ENCODE results near the gene WDR5. TPM values are rescaled to one million over a fixed set of nuclear protein-coding genes. Genes with fewer than 3 reads are reported as not detected.

Gene WDR5
- total RNA-seq, 1 donor from 2014 or later = 17.7 TPM

- peaks cover 54% of the 10 kb centered on the region for H3K4me1 ChIP-seq
- DNase-seq = no peak
- H3K27ac ChIP-seq (replicated peaks) = peak overlapping the region; percentile 97
- H3K36me3 ChIP-seq = peaks cover 16% of the 10 kb centered on the region
- no peak for TF ChIP-seq CTCF (IDR thresholded peaks at IDR 0.05; ENCODE audit: borderline replicate concordance)
- intact Hi-C loops (cut with micrococcal nuclease) = no loop called here
- H3K4me3 ChIP-seq = peak overlapping the region; percentile 99
- H3K27me3 ChIP-seq (ENCODE audit: low read depth) = no peaks in the 10 kb centered on the region
- no peaks in the 10 kb centered on the region for H3K9me3 ChIP-seq (replicated peaks)
Measured at GRCh38 chr9:134136118-134136995, 475 bp downstream of the WDR5 start.

- H3K4me3 ChIP-seq = peak overlapping the region; percentile 99
- no peak for DNase-seq
- peaks cover 22% of the 10 kb centered on the region for H3K36me3 ChIP-seq
- H3K4me1 ChIP-seq = peaks cover 49% of the 10 kb centered on the region
- H3K27me3 ChIP-seq (ENCODE audit: low read depth) = no peaks in the 10 kb centered on the region
- H3K27ac ChIP-seq (replicated peaks) = peak overlapping the region; percentile 97
- no peaks in the 10 kb centered on the region for H3K9me3 ChIP-seq (replicated peaks)
- TF ChIP-seq CTCF (IDR thresholded peaks at IDR 0.05; ENCODE audit: borderline replicate concordance) = no peak
- intact Hi-C loops (cut with micrococcal nuclease) = no loop called here
Measured at GRCh38 chr9:134136996-134137299, 1.1 kb downstream of the WDR5 start.

GRCh38 chr9:134138292-134138691, 2.4 kb downstream of the WDR5 start:
- DNase-seq = no peak
- H3K4me3 ChIP-seq = peak overlapping the region; percentile 99
- H3K36me3 ChIP-seq = peaks cover 35% of the 10 kb centered on the region
- H3K4me1 ChIP-seq = peaks cover 49% of the 10 kb centered on the region
- peak overlapping the region; percentile 28 for H3K27ac ChIP-seq (replicated peaks)
- no peak for TF ChIP-seq CTCF (IDR thresholded peaks at IDR 0.05; ENCODE audit: borderline replicate concordance)
- H3K27me3 ChIP-seq (ENCODE audit: low read depth) = no peaks in the 10 kb centered on the region
- intact Hi-C loops (cut with micrococcal nuclease) = no loop called here
- no peaks in the 10 kb centered on the region for H3K9me3 ChIP-seq (replicated peaks)

GRCh38 chr9:134139081-134139480, 3.2 kb downstream of the WDR5 start:
- H3K4me3 ChIP-seq = no peak overlapping the region
- H3K27ac ChIP-seq (replicated peaks) = no peak overlapping the region
- peaks cover 42% of the 10 kb centered on the region for H3K36me3 ChIP-seq
- intact Hi-C loops (cut with micrococcal nuclease) = no loop called here
- H3K27me3 ChIP-seq (ENCODE audit: low read depth) = no peaks in the 10 kb centered on the region
- TF ChIP-seq CTCF (IDR thresholded peaks at IDR 0.05; ENCODE audit: borderline replicate concordance) = no peak
- no peak for DNase-seq
- no peaks in the 10 kb centered on the region for H3K9me3 ChIP-seq (replicated peaks)
- peaks cover 49% of the 10 kb centered on the region for H3K4me1 ChIP-seq

GRCh38 chr9:134141906-134142305, 6.0 kb downstream of the WDR5 start:
- Histone ChIP-seq H3K4me1 (peaks cover 26% of the 10 kb centered on the region), H3K9me3 (replicated peaks) (no peaks in the 10 kb centered on the region), H3K27ac (replicated peaks) (no peak overlapping the region), H3K36me3 (peaks cover 68% of the 10 kb centered on the region), H3K4me3 (no peak overlapping the region), H3K27me3 (ENCODE audit: low read depth) (no peaks in the 10 kb centered on the region)
- DNase-seq = no peak
- no peak for TF ChIP-seq CTCF (IDR thresholded peaks at IDR 0.05; ENCODE audit: borderline replicate concordance)
- intact Hi-C loops (cut with micrococcal nuclease) = no loop called here

Measured in left ventricle myocardium inferior (tissue), 1 donor.